ENCODE results near the gene VAX1. TPM values are rescaled to one million over a fixed set of nuclear protein-coding genes. Genes with fewer than 3 reads are reported as not detected.

Gene VAX1
- not detected in 2 replicates for total RNA-seq

GRCh38 chr10:117137911-117138642 is at the start of gene VAX1:
Gene VAX1, minus strand, starts transcription at chr10:117138270. Its CDS starts 214 bp downstream, at chr10:117138056.

Other genes starting within 250 kb of the VAX1 start
- 1.2 and 2.5 TPM in 2 replicates for gene SHTN1, start 133.1 kb downstream of the VAX1 start, total RNA-seq
- not detected in 2 replicates for gene KCNK18, start 59.2 kb upstream of the VAX1 start, total RNA-seq
- gene SLC18A2, start 102.8 kb upstream of the VAX1 start, total RNA-seq, result not detected in 2 replicates
- gene PDZD8, start 237.2 kb upstream of the VAX1 start, total RNA-seq, result 13.5 and 18.2 TPM in 2 replicates